WTC11 (cell line): ENCODE results near the gene PPP1R1A. TPM values are rescaled to one million over a fixed set of nuclear protein-coding genes. Genes with fewer than 3 reads are reported as not detected.

ENCODE experiments used
- ATAC-seq: fragments of 200-7000 bp; cut with Tn5 transposase; 2 replicates; pipeline ENCODE4 v1.10.0; 2021; ENCODE audit warnings: mild to moderate bottlenecking, moderate library complexity
- CTCF ChIA-PET: fragments of 300-600 bp; sonication (Branson Sonifier 250); formaldehyde crosslinking; loops from one replicate; lab custom pipeline; 2021; ENCODE audit warnings: antibody characterized with exemption; lab: Charles Lee
- POLR2A ChIA-PET: fragments of 350-600 bp; sonication (Branson Sonifier 250); formaldehyde crosslinking; loops from one replicate; lab custom pipeline; 2021; ENCODE audit warnings: antibody characterized with exemption; lab: Charles Lee
- DNase-seq: peaks from one replicate; pipeline ENCODE4 v3.0.0; 2021; ENCODE audit warnings: low spot score
- H3K27ac Mint-ChIP-seq: 2 replicates; pipeline ENCODE4 v1.8.0; 2021; ENCODE audit warnings: mixed read lengths
- H3K27me3 Mint-ChIP-seq: 2 replicates; pipeline ENCODE4 v1.8.0; 2021; ENCODE audit warnings: low read depth, mild to moderate bottlenecking, moderate library complexity, mixed read lengths
- H3K36me3 Mint-ChIP-seq: 2 replicates; pipeline ENCODE4 v1.8.0; 2021; ENCODE audit warnings: mixed read lengths
- H3K4me1 Mint-ChIP-seq: 2 replicates; pipeline ENCODE4 v1.8.0; 2022; ENCODE audit warnings: mixed read lengths
- H3K4me3 Mint-ChIP-seq: 2 replicates; pipeline ENCODE4 v1.8.0; 2021; ENCODE audit warnings: mild to moderate bottlenecking, moderate library complexity, mixed read lengths
- H3K9me3 Mint-ChIP-seq: 2 replicates; pipeline ENCODE4 v1.8.0; 2021; ENCODE audit warnings: mixed read lengths
- ESRRA ChIP-seq: sonication (generic); formaldehyde crosslinking; IDR thresholded peaks from 2 replicates; pipeline ENCODE4 v1.8.1; 2022; ENCODE audit warnings: mild to moderate bottlenecking, missing genetic modification reagents, borderline replicate concordance
- GRHL2 ChIP-seq: fragments of 250-450 bp; sonication (Bioruptor Pico); IDR thresholded peaks from 2 replicates; pipeline ENCODE4 v1.8.0; 2022; ENCODE audit warnings: mild to moderate bottlenecking, moderate library complexity; ENCODE audit not compliant: insufficient replicate concordance, severe bottlenecking
- GTF2I ChIP-seq: fragments of 250-450 bp; sonication (Bioruptor Pico); conservative IDR thresholded peaks from 2 replicates; pipeline ENCODE4 v1.4.0; 2021; ENCODE audit warnings: mild to moderate bottlenecking
- JUN ChIP-seq: sonication (generic); formaldehyde crosslinking; IDR thresholded peaks from 2 replicates; pipeline ENCODE4 v1.8.0; 2023; ENCODE audit warnings: mild to moderate bottlenecking, missing genetic modification reagents
- KAT7 ChIP-seq: sonication (generic); formaldehyde crosslinking; IDR thresholded peaks from 2 replicates; pipeline ENCODE4 v1.8.1; 2023; ENCODE audit warnings: missing genetic modification reagents, mild to moderate bottlenecking, borderline replicate concordance
- NFYB ChIP-seq: sonication (generic); formaldehyde crosslinking; conservative IDR thresholded peaks from 2 replicates; pipeline ENCODE4 v1.8.0; 2022; ENCODE audit warnings: low read depth, missing genetic modification reagents
- NR1H2 ChIP-seq: sonication (generic); formaldehyde crosslinking; IDR thresholded peaks from 2 replicates; pipeline ENCODE4 v1.9.0; 2021; ENCODE audit warnings: mild to moderate bottlenecking, moderate library complexity, missing genetic modification reagents
- NR2C2 ChIP-seq: sonication (generic); formaldehyde crosslinking; IDR thresholded peaks from 2 replicates; pipeline ENCODE4 v1.8.0; 2022; ENCODE audit warnings: mild to moderate bottlenecking, missing genetic modification reagents
- SMAD3 ChIP-seq: sonication (generic); formaldehyde crosslinking; IDR thresholded peaks from 2 replicates; pipeline ENCODE4 v1.8.0; 2022; ENCODE audit warnings: missing genetic modification reagents, mild to moderate bottlenecking, borderline replicate concordance
- SP1 ChIP-seq: sonication (generic); formaldehyde crosslinking; conservative IDR thresholded peaks from 2 replicates; pipeline ENCODE4 v1.8.1; 2022; ENCODE audit warnings: missing genetic modification reagents
- TCF7 ChIP-seq: sonication (generic); formaldehyde crosslinking; IDR thresholded peaks from 2 replicates; pipeline ENCODE4 v1.8.0; 2022; ENCODE audit warnings: mild to moderate bottlenecking, low read depth, missing genetic modification reagents, moderate library complexity
- TEAD4 ChIP-seq: sonication (generic); formaldehyde crosslinking; IDR thresholded peaks from 2 replicates; pipeline ENCODE4 v1.8.0; 2022; ENCODE audit warnings: mild to moderate bottlenecking, missing genetic modification reagents
- ZBTB21 ChIP-seq: sonication (generic); formaldehyde crosslinking; IDR thresholded peaks from 2 replicates; pipeline ENCODE4 v1.8.1; 2023; ENCODE audit warnings: mild to moderate bottlenecking, missing genetic modification reagents, borderline replicate concordance
- ZNF396 ChIP-seq: fragments of 250-450 bp; sonication (Bioruptor Pico); IDR thresholded peaks from 2 replicates; pipeline ENCODE4 v1.8.0; 2021; ENCODE audit warnings: mild to moderate bottlenecking, moderate library complexity, borderline replicate concordance
- ZNF671 ChIP-seq: fragments of 250-450 bp; sonication (Bioruptor Pico); IDR thresholded peaks from 2 replicates; pipeline ENCODE4 v1.8.0; 2021; ENCODE audit warnings: mild to moderate bottlenecking
- total RNA-seq: library from RNA; stranded (reverse); gene quantifications from 3 replicates; pipeline ENCODE4 v1.2.3, GENCODE V29; 2021
- TF ChIP-seq, protein P1 (sequence below): sonication (generic); formaldehyde crosslinking; IDR thresholded peaks from 2 replicates; pipeline ENCODE4 v1.8.0; 2023; ENCODE audit warnings: missing genetic modification reagents
- TF ChIP-seq, protein P2 (sequence below): fragments of 250-450 bp; sonication (Bioruptor Pico); IDR thresholded peaks from 2 replicates; pipeline ENCODE4 v1.9.0; 2021; ENCODE audit warnings: mild to moderate bottlenecking
- TF ChIP-seq, protein P3 (sequence below): sonication (generic); formaldehyde crosslinking; IDR thresholded peaks from 2 replicates; pipeline ENCODE4 v1.8.1; 2023; ENCODE audit warnings: mild to moderate bottlenecking, missing genetic modification reagents
- TF ChIP-seq, protein P4 (sequence below): sonication (generic); formaldehyde crosslinking; IDR thresholded peaks from 2 replicates; pipeline ENCODE4 v1.8.0; 2022; ENCODE audit warnings: mild to moderate bottlenecking, missing genetic modification reagents
- TF ChIP-seq, protein P5 (sequence below): fragments of 250-450 bp; sonication (Bioruptor Pico); IDR thresholded peaks from 2 replicates; pipeline ENCODE4 v1.8.0; 2021; ENCODE audit warnings: mild to moderate bottlenecking
- TF ChIP-seq, protein P6 (sequence below): fragments of 250-450 bp; sonication (Bioruptor Pico); IDR thresholded peaks from 2 replicates; pipeline ENCODE4 v1.9.0; 2021; ENCODE audit warnings: moderate library complexity, mild to moderate bottlenecking, inconsistent platforms, borderline replicate concordance
- TF ChIP-seq, protein P7 (sequence below): sonication (generic); formaldehyde crosslinking; IDR thresholded peaks from 2 replicates; pipeline ENCODE4 v1.8.1; 2023; ENCODE audit warnings: mild to moderate bottlenecking, missing genetic modification reagents, borderline replicate concordance

The PPP1R1A gene
- total RNA-seq, 1 experiment from 2014 or later, result 13.1 TPM

DNA sequence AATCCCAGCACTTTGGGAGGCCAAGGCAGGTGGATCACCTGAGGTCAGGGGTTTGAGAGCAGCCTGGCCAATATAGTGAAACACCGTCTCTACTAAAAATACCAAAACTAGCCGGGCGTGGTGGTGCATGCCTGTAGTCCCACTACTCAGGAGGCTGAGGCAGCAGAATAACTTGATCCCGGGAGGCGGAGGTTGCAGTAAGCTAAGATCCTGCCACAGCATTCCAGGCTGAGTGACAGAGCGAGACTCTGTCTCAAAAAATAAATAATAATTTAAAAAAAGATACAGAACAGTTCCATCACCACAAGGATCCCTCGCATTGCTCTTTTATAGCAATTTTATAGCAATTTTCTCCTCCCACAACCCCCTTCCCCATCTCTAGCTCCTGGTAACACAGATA is 43.7 kb downstream of the PPP1R1A start:
- Mint-ChIP-seq H3K4me1 (peaks cover 38% of the 10 kb centered on the region), H3K36me3 (no peaks in the 10 kb centered on the region), H3K27ac (no peak overlapping the region), H3K9me3 (no peaks in the 10 kb centered on the region), H3K27me3 (peaks cover 44% of the 10 kb centered on the region), H3K4me3 (no peak overlapping the region)
- TF ChIP-seq, protein P1, sequence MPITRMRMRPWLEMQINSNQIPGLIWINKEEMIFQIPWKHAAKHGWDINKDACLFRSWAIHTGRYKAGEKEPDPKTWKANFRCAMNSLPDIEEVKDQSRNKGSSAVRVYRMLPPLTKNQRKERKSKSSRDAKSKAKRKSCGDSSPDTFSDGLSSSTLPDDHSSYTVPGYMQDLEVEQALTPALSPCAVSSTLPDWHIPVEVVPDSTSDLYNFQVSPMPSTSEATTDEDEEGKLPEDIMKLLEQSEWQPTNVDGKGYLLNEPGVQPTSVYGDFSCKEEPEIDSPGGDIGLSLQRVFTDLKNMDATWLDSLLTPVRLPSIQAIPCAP (CRISPR knock-in tag), result no peak
- no peak for TF ChIP-seq TCF7 (CRISPR knock-in tag)
- no peak for TF ChIP-seq KAT7 (CRISPR knock-in tag)
- TF ChIP-seq ZNF396 (CRISPR knock-in tag), result no peak
- no peak for TF ChIP-seq GTF2I (CRISPR knock-in tag)
- TF ChIP-seq SP1 (CRISPR knock-in tag), result no peak
- no peak for TF ChIP-seq ZBTB21
- TF ChIP-seq, protein P2, sequence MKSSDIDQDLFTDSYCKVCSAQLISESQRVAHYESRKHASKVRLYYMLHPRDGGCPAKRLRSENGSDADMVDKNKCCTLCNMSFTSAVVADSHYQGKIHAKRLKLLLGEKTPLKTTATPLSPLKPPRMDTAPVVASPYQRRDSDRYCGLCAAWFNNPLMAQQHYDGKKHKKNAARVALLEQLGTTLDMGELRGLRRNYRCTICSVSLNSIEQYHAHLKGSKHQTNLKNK (CRISPR knock-in tag), result no peak
- TF ChIP-seq ZNF671 (CRISPR knock-in tag), result no peak
- no peak for TF ChIP-seq TEAD4
- TF ChIP-seq NR2C2 (CRISPR knock-in tag), result no peak
- TF ChIP-seq, protein P3, sequence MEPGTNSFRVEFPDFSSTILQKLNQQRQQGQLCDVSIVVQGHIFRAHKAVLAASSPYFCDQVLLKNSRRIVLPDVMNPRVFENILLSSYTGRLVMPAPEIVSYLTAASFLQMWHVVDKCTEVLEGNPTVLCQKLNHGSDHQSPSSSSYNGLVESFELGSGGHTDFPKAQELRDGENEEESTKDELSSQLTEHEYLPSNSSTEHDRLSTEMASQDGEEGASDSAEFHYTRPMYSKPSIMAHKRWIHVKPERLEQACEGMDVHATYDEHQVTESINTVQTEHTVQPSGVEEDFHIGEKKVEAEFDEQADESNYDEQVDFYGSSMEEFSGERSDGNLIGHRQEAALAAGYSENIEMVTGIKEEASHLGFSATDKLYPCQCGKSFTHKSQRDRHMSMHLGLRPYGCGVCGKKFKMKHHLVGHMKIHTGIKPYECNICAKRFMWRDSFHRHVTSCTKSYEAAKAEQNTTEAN (CRISPR knock-in tag), result no peak
- no peak for TF ChIP-seq JUN (CRISPR knock-in tag)
- TF ChIP-seq, protein P4, sequence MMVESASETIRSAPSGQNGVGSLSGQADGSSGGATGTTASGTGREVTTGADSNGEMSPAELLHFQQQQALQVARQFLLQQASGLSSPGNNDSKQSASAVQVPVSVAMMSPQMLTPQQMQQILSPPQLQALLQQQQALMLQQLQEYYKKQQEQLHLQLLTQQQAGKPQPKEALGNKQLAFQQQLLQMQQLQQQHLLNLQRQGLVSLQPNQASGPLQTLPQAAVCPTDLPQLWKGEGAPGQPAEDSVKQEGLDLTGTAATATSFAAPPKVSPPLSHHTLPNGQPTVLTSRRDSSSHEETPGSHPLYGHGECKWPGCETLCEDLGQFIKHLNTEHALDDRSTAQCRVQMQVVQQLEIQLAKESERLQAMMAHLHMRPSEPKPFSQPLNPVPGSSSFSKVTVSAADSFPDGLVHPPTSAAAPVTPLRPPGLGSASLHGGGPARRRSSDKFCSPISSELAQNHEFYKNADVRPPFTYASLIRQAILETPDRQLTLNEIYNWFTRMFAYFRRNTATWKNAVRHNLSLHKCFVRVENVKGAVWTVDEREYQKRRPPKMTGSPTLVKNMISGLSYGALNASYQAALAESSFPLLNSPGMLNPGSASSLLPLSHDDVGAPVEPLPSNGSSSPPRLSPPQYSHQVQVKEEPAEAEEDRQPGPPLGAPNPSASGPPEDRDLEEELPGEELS (CRISPR knock-in tag), result no peak
- no peak for TF ChIP-seq GRHL2 (CRISPR knock-in tag)
- TF ChIP-seq NR1H2, result no peak
- ATAC-seq (no peak), DNase-seq (no peak)
- POLR2A ChIA-PET, result no interaction called here
- CTCF ChIA-PET, result interaction anchor here (1.3 to 2.7 kb wide), 2 partner anchors 18 to 27 kb away, joined by 6 to 9 read pairs; no protein-coding TSS in a partner anchor

DNA sequence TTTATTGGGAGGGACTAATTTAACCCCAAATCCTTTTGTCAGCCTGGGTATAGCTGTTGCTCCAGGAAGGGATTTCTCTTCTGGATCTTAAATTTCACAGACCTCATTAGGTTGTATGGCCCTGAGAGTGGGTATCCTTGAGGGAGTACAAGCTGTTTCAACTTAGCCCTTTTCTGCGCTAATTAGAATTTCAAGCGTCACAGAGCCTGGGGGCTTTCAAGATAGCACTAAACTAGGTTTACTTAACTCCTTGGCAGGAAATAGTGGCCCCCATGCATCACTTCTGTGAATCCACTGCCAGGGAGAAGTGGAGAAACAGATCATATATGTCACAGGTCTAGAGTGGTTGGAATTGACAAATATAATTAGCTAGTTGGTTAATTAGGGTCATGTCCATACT is 44.9 kb downstream of the PPP1R1A start:
- TF ChIP-seq, protein P5, sequence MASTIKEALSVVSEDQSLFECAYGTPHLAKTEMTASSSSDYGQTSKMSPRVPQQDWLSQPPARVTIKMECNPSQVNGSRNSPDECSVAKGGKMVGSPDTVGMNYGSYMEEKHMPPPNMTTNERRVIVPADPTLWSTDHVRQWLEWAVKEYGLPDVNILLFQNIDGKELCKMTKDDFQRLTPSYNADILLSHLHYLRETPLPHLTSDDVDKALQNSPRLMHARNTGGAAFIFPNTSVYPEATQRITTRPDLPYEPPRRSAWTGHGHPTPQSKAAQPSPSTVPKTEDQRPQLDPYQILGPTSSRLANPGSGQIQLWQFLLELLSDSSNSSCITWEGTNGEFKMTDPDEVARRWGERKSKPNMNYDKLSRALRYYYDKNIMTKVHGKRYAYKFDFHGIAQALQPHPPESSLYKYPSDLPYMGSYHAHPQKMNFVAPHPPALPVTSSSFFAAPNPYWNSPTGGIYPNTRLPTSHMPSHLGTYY, result no peak
- no peak for TF ChIP-seq SMAD3 (CRISPR knock-in tag)
- TF ChIP-seq NFYB (CRISPR knock-in tag), result no peak
- TF ChIP-seq, protein P6, sequence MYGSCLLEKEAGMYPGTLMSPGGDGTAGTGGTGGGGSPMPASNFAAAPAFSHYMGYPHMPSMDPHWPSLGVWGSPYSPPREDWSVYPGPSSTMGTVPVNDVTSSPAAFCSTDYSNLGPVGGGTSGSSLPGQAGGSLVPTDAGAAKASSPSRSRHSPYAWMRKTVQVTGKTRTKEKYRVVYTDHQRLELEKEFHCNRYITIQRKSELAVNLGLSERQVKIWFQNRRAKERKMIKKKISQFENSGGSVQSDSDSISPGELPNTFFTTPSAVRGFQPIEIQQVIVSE (CRISPR knock-in tag), result no peak
- TF ChIP-seq, protein P7, sequence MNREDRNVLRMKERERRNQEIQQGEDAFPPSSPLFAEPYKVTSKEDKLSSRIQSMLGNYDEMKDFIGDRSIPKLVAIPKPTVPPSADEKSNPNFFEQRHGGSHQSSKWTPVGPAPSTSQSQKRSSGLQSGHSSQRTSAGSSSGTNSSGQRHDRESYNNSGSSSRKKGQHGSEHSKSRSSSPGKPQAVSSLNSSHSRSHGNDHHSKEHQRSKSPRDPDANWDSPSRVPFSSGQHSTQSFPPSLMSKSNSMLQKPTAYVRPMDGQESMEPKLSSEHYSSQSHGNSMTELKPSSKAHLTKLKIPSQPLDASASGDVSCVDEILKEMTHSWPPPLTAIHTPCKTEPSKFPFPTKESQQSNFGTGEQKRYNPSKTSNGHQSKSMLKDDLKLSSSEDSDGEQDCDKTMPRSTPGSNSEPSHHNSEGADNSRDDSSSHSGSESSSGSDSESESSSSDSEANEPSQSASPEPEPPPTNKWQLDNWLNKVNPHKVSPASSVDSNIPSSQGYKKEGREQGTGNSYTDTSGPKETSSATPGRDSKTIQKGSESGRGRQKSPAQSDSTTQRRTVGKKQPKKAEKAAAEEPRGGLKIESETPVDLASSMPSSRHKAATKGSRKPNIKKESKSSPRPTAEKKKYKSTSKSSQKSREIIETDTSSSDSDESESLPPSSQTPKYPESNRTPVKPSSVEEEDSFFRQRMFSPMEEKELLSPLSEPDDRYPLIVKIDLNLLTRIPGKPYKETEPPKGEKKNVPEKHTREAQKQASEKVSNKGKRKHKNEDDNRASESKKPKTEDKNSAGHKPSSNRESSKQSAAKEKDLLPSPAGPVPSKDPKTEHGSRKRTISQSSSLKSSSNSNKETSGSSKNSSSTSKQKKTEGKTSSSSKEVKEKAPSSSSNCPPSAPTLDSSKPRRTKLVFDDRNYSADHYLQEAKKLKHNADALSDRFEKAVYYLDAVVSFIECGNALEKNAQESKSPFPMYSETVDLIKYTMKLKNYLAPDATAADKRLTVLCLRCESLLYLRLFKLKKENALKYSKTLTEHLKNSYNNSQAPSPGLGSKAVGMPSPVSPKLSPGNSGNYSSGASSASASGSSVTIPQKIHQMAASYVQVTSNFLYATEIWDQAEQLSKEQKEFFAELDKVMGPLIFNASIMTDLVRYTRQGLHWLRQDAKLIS (CRISPR knock-in tag), result no peak
- no peak for TF ChIP-seq ESRRA
- ChIA-PET CTCF (interaction anchor here (1.4 kb wide), 1 partner anchor 16 kb away, joined by 6 read pairs; no protein-coding TSS in a partner anchor), POLR2A (no interaction called here)
- ATAC-seq, result no peak
- H3K4me3 Mint-ChIP-seq, result no peak overlapping the region
- H3K36me3 Mint-ChIP-seq, result no peaks in the 10 kb centered on the region
- H3K27me3 Mint-ChIP-seq, result peaks cover 51% of the 10 kb centered on the region
- no peaks in the 10 kb centered on the region for H3K9me3 Mint-ChIP-seq
- DNase-seq, result no peak
- no peak overlapping the region for H3K27ac Mint-ChIP-seq
- H3K4me1 Mint-ChIP-seq, result peaks cover 33% of the 10 kb centered on the region
